GM18909 (cell line): Measurements from ENCODE around the gene SRM.
"Not testable (repeated sequence)": the region's sequence is repeated elsewhere in the genome, so short reads cannot be mapped to it uniquely, and the experiment has no call there.

Source experiments
- ATAC-seq: cut with Tn5 transposase; IDR thresholded peaks from one replicate; pipeline ENCODE4 v1.9.1; 2021; ENCODE audit warnings: mild to moderate bottlenecking; ENCODE audit not compliant: unreplicated experiment, poor library complexity

Gene SRM

GRCh38 chr1:11045428-11046269 is 14.2 kb downstream of the SRM start:
- no peak for ATAC-seq

- ATAC-seq = no peak
Observed at GRCh38 chr1:11044849-11045427, 14.9 kb downstream of the SRM start.

GRCh38 chr1:11044086-11044848 is 15.6 kb downstream of the SRM start:
- no peak for ATAC-seq

DNA sequence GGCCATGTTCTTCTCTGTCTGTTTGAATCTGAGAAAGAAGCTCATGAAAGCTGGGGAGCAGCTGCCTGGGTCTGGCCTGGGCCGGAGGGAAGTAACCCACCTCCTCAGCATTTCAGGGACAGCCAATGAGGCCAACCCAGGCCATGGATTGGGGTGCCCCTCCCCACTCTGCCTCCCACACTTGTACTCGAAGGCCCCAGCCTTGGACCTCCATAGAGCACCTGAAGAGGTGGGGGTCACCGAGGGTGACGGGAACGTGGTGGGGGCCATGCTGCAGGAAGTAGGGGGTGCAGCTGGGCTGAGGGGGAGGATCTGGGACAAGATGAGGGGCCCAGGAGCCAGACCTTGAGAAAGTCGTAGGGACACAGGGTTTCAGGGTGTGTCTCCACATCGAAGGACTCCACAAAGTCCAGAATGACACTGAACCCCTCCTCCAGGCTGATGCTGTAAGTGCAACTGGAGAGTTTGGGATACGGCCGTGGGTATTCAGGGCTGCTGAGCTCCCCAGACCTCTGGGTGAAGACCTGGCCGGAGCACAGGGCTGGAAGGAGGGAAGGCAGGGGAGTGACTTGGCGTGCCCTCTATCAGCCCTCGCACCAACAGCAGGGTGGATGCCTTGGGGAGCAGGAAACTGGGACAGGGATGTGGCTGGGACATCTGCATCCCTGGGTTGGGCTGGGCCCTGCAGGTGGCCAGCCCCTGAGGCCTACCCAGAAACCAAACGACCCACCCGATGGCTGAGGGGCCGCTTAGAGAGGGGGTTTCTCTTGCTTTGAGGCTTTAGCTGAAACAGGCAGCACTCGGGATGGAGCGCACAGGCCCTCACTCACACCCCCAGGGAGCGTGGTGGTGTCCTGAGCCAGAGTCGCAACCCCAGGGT is 16.6 kb downstream of the SRM start:
- ATAC-seq = no peak

- ATAC-seq = no peak
Observed at GRCh38 chr1:11042065-11042464, 17.8 kb downstream of the SRM start.

GRCh38 chr1:11041048-11041447 is 18.8 kb downstream of the SRM start:
- no peak for ATAC-seq

GRCh38 chr1:11040105-11040429 is 19.8 kb downstream of the SRM start:
- not testable (repeated sequence) for ATAC-seq

GRCh38 chr1:11039351-11040104 is 20.3 kb downstream of the SRM start:
- ATAC-seq = no peak

DNA sequence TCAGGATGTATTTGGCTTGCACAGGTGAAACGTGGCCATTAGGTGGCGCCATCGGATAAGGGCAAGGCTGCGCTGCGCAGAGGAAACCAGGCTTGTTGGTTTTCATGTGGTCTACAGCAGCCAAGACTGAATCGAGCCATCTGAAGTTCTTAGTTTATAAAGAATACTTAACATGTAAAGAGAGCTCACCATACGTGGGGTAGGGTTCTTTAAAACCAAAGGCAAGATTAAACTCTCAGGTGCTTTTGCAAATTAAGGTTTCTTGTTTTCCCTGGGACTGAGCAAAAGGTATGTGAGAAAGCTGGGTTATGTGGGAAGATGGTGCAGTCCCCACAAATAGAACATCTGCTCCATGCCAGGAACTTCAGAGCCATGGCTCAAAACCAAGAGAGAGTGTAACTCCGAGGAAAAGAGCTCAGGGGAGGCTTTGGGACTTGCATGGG is 22.1 kb downstream of the SRM start:
- ATAC-seq = peak; percentile 48

- ATAC-seq = not testable (repeated sequence)
Observed at GRCh38 chr1:11037019-11037739, 22.6 kb downstream of the SRM start.

- no peak for ATAC-seq
Observed at GRCh38 chr1:11031624-11032262, 28.1 kb downstream of the SRM start.

DNA sequence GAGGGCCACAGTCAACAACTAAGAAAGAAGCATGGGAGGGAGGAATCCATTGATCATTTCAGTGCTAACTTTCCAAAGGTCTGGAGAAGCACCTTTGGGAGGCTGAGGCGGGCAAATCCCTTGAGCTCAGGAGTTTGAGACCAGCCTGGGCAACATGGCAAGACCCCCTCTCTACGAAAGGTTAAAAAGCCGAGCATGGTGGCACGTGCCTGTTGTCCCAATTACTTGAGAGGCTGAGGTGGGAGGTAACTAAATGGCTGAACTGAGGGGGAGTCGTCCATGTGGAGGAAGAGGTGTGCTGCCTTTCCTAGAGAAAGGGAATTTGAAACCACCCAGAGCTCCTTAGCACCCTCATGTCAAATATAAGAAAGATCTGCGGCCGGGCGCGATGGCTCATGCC is 29.0 kb downstream of the SRM start:
- ATAC-seq = no peak

- no peak for ATAC-seq
Observed at GRCh38 chr1:11028018-11028417, 31.8 kb downstream of the SRM start.

- no peak for ATAC-seq
Observed at GRCh38 chr1:11027316-11027715, 32.5 kb downstream of the SRM start.

GRCh38 chr1:11026903-11027302 is 32.9 kb downstream of the SRM start:
- ATAC-seq = no peak

GRCh38 chr1:11026052-11026451 is 33.8 kb downstream of the SRM start:
- no peak for ATAC-seq

- no peak for ATAC-seq
Observed at GRCh38 chr1:11025618-11026017, 34.2 kb downstream of the SRM start.

- no peak for ATAC-seq
Observed at GRCh38 chr1:11024874-11025203, 35.0 kb downstream of the SRM start.
